ENCODE data around the gene ARFGEF3.

The ARFGEF3 gene

DNA sequence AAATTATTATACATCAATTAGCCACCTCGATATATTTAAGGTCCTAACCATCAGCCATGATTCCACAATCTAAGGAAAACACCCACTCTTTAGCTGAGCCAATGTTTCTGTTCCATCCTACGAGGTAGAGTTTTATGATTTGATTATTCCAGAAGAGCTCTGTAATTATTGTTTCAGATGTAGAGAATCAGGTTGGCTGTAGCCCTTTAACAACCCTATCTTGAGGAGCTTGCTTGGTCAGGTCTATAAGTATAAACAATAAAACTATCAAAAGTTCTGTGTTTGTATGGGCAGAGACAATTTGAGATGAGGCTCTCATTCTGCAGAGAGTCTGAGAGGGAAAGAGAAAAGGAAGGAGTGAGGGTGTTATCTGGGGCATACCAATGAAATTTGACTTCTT is 56.7 kb downstream of the ARFGEF3 start, which contains the start of gene PBOV1:
Gene PBOV1, minus strand, starts transcription at position 43 of the 400 bp plus-strand sequence. CDS start 96 bp downstream, outside the sequence.
- no peak for DNase-seq

DNA sequence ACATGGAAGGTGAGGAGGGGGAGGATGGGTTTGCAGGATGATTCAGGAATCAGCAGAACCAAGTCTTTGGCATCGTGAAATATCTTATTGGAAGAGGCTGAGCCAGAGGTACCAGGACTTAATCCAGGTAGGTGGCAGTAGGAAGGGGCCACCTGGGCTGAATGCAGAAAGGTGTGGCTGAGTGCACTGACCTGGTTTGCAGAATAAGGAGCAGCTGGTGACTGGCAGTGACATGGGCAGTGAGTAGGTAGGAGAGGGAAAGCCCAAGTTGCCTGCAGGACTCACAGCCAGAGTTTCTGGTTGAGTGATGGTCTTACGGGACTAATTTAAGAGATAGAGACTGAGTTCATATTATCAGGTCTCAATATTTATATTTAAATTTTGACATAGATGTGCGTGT is 57.7 kb downstream of the ARFGEF3 start:
- no peak for DNase-seq

DNA sequence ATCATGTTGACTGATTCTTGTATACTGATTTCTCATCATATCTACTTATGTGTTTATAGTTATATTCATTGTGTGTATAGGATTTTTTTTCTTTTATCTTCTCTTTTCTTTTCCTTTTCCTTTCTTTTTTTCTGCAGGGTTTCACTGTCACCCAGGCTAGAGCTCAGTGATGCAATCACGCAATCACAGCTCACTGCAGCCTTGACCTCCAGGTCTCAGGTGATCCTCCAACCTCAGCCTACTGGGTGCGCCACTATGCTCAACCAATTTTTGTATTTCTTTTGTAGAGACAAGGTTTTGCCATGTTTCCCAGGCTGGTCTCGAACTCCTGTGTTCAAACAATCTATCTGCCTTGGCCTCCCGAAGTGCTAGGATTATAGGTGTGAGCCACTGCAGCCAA is 58.2 kb downstream of the ARFGEF3 start:
- no peak for DNase-seq

DNA sequence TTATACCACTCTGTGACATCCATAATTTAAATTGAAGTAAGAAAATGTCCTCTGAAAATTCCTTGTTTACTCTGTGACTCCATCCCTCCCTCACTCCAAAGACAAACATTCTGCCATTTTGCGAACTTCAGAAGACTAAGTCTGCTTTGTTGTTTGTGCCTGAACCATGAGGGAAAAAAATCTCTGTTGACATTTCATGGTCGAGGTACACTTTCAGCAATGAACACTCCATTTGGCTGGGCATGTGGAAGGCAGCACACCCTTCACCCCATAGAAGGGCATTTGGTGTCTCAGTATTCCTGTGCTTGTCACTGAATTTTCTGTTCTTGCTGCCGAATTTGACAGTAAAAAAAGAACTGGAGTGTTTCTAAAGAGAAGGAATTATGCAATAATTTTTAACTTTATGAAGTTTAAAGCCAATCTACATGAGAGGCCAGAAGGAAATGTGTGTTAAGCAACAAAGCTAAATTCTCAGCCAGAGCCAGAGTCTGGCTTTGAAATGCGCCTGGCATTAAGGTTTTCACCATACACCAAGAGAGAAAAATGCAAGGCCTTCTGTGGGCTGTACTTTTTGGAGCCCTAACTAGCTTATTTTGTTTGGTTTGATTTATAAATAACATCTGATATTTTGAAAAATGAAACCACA is 61.3 kb downstream of the ARFGEF3 start:
- DNase-seq: no peak

DNA sequence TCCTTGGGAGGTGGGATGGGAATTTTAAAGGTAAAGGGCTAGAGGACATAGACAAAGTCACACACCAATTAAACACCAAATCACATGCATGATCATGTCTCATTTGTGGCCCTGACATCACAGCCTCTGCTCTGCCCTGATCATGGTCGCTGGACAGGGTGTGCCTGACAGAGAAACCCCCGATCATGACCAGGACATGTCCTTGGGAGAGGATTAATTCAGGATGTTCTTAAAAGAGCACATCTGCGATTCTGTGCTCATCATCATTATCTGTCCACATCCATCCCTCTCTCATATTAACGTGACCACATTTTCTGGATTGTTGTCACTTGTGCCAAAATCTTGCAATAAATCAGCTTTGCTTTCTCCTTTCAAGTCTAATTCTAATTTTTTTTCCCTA is 64.2 kb downstream of the ARFGEF3 start:
- DNase-seq: no peak

DNA sequence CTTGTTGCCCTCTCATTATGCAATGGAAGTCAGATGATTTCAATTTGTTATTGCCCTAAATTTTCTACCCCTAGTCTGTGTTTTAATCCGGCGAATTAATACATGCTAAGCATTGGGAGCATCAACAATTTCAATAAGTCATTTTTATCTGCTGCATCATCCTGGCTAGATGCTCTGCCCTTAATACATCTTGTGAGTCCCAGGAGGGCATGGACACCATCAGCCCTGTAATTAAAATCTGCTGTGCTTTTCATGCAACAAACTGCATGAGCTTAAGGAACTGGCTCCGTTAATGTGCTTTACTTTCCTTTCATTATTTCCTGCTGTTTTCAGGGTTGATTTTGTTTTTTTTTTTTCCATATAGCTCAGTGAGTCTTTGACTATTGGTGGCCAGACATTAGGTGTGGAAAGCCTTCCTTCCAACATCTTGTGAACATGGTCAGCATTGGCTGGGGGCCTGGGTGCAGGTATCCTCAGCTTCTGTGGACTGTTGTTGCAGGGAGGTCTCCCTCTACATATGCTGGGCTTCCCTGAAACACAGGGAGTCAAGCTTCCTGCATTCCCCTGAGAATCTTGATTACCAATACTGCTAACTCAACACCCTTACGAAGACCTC is 65.1 kb downstream of the ARFGEF3 start:
- DNase-seq: no peak

DNA sequence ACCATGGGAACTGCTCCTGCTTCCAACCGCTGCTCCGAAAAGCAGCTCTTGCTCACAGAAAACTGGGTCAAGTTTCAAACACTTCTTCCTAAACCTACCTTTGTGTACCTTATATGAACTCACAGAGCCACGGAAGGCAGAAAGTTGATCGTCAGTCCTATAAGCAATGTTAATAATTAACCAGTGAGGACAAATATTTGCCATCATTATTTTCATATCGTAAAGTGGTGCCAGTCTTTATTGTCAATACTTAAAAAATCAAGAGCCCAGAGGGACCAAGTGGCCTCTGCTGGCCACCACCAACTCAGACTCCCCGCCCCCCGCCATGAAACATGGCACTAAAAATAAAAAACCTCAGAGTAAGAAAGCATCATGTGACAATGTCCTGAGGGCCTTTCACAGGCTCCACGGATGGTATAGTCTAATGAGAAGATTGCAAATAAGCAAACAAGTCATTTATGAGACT is 65.6 kb downstream of the ARFGEF3 start:
- no peak for DNase-seq

DNA sequence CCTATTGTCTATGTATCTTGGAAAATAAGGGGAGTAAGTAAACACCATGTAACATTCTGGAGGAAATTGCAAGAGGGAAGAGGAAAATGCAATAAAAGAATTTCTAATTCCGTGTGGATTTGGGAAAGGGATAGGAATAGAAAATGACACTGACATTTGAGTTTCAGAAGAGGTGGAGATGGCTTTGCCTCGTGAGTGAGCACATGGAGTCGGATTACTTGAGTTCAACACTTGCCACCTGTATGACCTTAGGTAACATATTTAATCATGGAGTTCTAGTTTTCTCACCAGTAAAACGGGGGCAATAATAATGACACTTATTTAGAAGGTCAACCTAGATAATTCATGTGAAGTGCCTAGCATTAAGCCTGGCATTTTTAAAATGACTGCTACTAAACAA is 67.3 kb downstream of the ARFGEF3 start:
- DNase-seq: no peak

DNA sequence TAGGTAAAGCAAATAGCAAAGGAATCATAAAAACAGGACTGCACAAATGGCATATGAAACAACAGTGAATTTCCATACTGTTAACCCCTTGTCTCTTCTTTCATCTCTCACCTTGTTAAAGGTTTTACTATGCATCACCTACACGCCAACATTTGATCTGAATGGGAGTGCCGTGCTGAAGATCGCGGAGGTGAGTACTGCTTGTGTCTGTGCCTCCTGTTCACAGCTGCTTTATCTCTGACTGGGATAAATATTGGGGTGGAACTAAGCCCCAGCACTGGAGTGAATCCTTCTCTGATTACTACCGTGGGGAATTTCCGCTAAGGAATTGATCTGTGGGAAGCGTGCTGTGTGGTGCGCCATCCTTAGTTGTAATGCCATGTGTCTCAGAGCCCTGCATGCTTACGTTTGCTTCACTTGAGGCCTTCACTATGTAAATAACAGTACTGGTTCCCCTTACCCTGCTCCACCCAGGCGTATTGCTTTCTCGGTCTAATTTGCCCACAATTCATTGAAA is 68.0 kb downstream of the ARFGEF3 start:
- no peak for DNase-seq

DNA sequence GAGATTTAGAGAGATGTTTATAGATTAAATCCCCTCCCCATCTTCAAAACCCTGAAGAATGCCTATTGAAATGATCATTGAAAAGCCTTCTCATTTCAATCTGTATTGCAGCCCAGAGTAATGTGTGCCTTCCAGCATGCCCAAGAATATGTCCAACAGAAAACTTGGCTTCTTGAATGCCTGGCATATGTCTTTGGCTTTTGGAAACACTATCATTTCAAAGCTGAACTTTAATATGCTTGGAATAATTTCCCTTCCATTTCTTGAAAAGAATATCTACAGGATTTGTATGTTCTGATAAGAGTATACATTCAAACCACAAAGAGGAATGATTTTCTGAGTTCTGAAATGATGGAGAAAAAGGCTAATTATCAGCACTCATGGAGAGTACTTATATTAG is 68.5 kb downstream of the ARFGEF3 start:
- DNase-seq: no peak

DNA sequence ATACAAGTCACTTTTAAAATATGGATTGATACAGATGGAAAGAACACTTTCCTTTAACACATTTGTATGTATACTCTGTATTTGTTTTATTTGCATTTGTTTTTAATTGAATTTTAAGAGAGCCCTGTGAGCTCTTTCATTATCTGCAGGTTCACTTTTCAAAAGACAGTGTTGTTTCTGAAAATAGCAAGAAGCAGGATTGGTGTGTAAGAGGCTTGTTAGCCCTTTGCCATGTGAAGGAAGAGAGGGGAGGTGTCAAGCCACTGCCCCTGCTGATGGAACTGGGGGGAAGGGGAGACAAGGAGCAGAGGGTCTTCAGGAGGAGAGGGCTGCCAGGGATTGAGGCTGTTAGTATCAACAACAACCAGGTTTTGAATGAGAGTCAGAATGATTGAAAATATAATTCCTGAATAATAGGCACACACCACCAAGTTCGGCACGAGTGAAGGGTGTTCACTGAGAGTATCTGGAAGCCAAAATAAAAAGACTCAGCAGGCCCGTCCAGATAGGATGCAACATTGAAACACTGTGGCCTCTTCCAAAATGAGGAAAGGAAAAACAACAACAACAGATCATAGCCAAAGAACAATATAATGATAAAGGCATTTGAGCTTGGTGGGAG is 69.1 kb downstream of the ARFGEF3 start:
- no peak for DNase-seq

DNA sequence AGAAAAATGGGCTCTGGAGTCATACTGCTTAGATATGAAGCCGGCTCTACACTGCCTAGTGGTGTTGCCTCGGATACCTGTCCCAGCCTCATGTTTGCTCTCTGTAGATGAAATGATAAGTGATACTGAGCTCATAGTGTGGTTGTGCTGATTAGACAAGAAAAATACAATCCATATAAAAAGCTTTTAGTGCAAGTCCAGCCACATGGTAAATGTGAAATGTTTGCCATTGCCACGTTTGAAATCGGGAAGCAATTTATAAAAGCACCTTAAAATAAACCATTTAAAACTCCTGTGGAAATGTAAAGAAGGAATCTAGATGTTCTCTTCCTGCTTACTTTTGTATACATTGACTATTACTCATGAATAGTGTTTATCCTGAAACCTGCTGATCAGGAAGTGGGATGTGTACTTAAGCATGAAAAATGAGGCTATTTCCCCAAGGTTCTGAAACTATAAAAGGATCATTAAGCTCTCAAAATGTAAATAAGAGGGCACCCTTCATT is 69.7 kb downstream of the ARFGEF3 start:
- no peak for DNase-seq

DNA sequence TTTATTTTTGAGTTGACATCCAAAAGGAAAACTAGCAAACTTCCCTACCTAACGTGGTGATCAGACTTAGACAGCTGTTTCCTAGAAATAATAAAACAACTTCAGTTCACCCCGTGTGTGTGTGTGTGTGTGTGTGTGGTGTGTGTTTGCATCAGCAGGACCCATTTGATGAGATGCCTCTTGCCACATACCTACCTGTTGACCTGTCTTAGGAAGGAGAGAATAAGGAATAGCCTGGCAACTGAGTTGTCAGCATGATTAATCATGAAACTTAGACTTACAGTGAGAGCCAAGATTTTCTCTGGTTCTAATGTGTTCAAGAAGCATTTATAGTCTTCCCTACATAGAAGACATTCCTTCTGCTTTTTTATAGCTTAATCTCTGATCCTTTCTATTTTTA is 72.6 kb downstream of the ARFGEF3 start:
- DNase-seq: no peak

DNA sequence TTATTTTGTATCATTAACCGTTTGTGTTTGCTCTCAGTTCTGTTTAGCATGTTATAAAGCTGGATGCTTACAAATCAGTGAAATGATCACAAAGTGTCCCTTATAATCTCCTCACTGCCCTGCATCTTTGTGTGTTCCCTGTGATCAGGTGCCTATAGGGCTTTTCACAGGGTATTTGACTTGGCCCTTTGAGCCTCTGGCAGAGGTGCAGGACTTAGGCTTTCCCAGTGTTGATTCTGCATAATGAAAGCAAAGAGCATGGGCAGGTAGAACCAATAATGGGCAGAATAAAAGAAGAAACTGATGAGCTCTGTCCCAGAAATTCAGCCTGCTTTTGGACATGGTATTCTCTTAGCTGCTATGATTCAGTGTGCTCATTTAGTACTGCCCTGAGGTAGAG is 73.5 kb downstream of the ARFGEF3 start:
- no peak for DNase-seq

DNA sequence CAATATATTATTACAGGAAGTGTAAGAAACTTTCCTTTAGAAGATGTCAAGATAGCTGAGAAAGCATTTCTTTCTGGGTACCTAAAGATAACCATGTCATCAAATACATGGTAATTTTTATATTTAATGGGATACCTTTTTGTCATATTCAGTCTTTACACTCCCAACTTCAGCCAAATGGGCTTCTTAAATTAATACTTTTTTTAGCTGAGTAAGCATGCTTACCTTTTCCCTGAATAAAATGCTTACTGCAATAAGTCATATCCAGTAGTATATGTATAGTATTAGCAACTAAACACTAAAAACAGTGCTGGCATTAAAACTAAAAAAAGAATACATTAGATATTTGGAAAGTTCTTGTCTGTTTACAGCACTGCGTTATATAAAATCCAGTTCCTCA is 74.0 kb downstream of the ARFGEF3 start:
- DNase-seq: no peak

DNA sequence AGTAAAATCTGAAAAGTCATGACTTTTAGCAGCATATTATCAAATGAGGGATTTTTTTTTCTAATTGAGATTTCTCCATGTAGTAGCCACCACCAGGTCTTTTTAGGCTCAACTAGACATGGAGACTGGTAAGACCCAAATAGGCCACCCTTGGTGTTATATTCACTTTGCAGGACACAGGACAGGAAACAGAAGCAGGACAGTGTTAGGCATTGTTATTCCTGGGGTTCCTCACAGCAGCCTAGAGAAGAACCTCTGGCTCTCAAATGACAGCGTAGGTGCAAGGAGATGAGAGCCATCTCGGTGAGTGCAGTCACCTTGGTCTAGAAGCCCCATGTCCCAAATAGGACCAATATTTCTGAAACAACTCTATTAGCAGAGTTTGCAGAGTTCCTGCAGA is 75.7 kb downstream of the ARFGEF3 start:
- no peak for DNase-seq

DNA sequence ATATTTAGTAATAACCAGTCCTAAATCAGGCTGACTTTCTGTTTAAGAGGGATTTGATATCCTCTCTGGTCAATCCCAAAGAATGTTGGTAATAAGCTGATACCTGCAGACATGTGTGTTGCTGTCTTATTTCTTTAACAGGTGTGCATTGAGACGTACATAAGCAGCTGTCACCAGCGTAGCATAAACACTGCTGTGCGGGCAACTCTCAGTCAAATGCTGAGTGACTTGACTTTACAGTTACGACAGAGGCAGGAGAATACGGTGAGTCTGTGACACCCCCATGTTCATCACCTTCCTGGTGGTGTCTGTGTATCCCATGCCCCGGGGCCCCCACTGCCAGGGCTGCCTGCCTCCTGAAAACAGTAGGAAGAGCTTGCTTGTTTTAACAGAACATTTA is 76.6 kb downstream of the ARFGEF3 start:
- DNase-seq: no peak

DNA sequence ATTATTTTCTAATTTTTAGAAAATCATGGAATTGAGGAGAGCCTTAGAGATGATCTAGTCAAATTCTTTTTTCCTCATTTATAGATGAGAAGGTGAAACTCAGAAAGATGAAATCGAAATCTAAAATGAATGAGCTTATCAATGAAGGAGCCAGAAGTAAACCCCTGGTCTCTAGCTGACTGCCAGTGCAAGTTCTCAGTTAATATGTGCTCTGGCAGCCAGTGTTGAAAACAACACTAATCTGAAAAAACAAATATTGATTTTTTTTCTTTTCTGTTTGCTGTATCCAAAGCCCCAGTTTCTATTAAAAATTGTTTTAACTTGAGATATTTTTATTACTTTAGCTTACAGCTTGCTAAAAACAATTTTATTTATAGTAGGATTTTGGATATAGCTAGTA is 78.0 kb downstream of the ARFGEF3 start:
- DNase-seq: no peak

DNA sequence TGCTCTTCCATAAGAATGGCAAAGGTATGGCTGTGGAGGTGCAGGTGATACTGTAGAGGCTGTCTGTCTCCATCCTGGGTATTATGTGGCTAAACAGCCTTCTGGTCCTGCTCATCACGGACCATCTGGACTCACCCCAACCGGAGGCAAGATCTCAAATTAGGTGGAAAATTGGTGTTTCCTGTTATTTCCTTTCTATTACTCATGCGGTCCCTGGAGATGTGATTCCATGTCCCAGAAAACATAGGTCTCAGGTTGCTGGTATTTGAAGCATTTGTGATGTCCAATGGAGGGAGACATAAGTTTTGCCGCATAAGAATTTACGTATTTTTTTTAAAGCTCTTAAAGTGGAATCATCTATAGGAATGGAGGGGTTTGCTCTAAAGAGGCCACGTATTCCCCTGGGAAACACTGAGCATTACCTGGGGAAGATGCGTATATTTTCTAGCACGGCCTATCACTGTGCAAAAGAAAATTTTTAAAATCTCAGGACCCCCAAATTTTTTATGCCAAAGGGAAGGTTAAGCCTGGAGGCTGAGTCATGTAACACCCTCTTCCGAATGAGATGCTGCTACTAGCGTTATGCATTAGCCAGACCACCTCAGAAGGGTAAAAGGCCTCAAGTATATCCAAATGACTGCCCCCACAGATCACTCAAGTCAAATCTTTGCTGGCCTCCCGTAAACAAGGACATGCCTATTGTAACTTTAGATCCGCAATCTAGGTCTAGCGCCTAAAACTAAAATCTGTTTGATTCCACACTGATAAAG is 78.9 kb downstream of the ARFGEF3 start:
- DNase-seq: peak; percentile 56 to 87

DNA sequence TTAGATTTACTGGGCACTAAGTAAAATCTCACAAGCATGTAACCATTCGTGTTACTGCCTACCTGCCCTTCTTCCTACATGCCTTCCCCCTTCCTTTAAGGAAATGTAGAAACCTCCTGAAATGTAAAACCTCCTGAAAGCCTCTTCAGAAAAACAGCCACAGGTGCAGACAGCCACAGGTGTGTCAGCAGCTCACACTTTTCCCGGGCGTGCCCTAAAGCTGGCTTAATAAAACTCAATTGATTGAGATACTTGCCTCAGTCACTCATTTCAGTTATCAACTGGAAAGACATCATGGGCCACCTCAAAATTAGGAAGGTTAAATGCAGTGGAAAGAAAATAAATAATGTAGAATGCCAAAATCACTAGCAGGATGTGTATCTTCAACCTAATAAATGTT is 79.6 kb downstream of the ARFGEF3 start:
- DNase-seq: no peak

DNA sequence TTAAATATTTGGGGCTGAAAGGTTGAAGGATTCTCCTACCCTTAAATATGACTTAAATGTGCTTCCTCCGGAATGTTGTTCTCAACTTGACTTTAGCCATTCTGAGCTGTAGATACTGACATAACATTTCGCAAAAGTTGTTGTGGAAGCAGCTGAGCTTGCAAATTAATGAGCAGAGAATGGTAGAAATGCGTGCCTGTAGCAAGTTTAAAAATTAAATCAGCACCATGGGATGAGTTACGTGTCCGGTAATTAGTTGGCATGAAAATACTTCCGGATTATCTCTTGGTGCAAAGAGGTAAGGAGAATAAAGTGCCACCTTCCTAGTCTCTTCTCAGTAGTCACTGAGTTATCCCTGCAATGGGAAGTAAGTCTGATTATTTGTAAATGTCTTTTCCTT is 80.2 kb downstream of the ARFGEF3 start:
- DNase-seq: no peak

DNA sequence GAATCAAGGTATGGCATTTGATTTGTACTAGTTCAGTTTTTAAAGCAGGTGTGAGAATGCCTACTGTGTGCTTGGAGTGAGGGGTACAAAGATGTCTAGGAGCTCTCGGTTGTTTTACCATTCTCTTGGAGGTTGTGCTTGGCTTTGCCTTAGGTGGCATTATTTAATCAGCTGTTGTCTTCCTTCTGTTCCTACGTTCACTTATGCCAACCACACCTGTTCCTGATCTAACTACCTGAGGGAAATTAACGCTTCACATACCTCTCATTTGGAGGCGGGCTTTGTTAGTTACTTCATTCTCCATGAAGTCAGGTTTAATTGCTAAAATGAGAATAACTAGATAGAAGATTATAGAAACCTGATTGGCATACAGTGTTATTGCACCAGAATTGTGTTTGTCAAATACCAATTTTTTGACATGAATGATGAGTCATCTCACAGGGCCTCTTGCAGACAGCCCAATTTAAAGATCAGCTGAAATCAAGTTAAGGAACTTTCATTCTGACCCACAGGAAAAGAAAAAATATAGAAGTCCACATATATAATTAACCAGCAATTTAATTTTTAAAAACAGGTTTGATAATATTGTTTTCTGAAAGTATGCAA is 81.4 kb downstream of the ARFGEF3 start:
- peak in 1 of 2 experiments; percentile 45 for DNase-seq

DNA sequence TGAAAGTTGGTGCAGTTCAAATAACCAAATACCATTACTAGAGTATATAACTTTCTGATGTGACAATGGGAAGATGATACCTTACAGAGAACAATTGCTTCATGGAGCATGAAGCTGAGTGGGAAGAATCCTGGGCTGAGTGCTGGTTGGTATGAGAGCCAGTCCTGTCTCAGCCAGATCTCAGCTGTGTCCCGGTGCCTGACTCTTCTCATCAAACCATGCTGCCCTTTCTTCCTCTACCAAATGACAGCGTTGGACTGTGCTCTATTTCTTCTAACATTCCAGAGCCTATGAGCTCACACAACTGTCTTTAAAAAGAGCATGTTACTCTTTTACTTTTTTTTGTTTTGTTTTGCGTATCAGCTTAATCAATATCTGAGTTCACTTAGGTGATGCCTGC is 84.0 kb downstream of the ARFGEF3 start:
- no peak for DNase-seq

Data from cerebellar nuclear complex (tissue), 1 donor.